ENCODE data around the gene CHRNB2.

DNA sequence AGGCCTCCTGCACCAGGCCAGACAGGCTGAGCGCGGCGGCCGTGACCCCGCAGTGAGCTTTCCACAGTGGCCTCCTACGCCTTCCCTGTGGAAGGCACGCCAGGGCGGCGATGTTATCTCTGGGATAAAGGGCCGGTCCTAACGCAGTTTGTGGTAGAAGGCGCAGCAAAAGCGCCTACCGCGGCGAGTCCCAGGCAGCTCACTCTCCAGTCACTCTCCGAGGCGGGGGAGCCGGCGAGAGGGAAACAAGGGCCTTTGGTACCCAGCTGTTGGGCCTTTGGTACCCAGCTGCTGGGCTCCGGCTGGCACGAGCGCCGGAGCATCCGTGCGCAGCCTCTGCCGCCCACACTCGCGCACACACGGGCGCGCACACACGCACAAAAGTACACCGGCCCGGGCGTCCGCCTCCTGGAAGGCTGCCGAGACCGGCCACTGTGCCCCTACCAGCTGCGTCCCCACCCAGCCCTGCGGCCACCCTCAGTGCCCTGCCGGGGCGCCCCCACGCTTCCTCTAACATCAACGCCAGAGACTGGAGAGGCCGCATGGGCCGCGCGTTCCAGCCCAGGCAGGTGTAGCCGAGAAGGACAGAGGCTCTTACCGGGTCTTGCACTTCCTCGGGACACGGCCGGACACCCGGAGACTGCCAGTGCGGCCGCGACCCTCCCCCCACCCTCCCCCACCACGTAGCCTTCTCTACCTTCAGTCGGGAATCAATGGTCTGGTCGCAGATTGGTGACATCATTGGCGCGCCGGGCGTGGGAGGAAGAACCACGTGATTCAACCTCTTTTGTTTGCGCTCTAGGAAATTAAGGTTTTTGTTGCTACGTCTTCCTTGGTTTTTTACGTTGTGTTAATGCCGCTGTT is 59.9 kb downstream of the CHRNB2 start:
- TF ChIP-seq, protein P1, sequence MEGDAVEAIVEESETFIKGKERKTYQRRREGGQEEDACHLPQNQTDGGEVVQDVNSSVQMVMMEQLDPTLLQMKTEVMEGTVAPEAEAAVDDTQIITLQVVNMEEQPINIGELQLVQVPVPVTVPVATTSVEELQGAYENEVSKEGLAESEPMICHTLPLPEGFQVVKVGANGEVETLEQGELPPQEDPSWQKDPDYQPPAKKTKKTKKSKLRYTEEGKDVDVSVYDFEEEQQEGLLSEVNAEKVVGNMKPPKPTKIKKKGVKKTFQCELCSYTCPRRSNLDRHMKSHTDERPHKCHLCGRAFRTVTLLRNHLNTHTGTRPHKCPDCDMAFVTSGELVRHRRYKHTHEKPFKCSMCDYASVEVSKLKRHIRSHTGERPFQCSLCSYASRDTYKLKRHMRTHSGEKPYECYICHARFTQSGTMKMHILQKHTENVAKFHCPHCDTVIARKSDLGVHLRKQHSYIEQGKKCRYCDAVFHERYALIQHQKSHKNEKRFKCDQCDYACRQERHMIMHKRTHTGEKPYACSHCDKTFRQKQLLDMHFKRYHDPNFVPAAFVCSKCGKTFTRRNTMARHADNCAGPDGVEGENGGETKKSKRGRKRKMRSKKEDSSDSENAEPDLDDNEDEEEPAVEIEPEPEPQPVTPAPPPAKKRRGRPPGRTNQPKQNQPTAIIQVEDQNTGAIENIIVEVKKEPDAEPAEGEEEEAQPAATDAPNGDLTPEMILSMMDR (IDR thresholded peaks at IDR 0.05) = peak in 2 of 3 experiments; percentile 3 to 23
- peak; percentile 73 to 81 for TF ChIP-seq POLR2AphosphoS5 (IDR thresholded peaks at IDR 0.05)
- no peak for TF ChIP-seq POLR2A (IDR thresholded peaks at IDR 0.05; ENCODE audit: low read depth)
- TF ChIP-seq EP300 (IDR thresholded peaks at IDR 0.05) = no peak

All from esophagus muscularis mucosa (tissue), 4 donors.